LNCAP (cell line): ENCODE data around the gene CDC37.

ENCODE experiments used
- CTCF ChIP-seq: fragments of 450-650 bp; IDR thresholded peaks from 2 replicates; pipeline ENCODE4 v1.5.1; 2017; ENCODE audit warnings: mild to moderate bottlenecking

CDC37 gene

GRCh38 chr19:10418485-10419199, 15.3 kb upstream of the CDC37 start:
- TF ChIP-seq CTCF, result no peak

- TF ChIP-seq CTCF, result no peak
These were observed 14.8 kb upstream of the CDC37 start for GRCh38 chr19:10418235-10418484.

GRCh38 chr19:10417541-10418234, 14.3 kb upstream of the CDC37 start:
- no peak for TF ChIP-seq CTCF

GRCh38 chr19:10416380-10417257, 13.3 kb upstream of the CDC37 start:
- peak; percentile 86 for TF ChIP-seq CTCF

GRCh38 chr19:10416083-10416379, 12.7 kb upstream of the CDC37 start:
- no peak for TF ChIP-seq CTCF

GRCh38 chr19:10412257-10412977, 9.1 kb upstream of the CDC37 start:
- TF ChIP-seq CTCF, result no peak

- no peak for TF ChIP-seq CTCF
These were observed 5.4 kb upstream of the CDC37 start for GRCh38 chr19:10408511-10409283.
